ENCODE measurements around the gene CACNB2. TPM values are rescaled to one million over a fixed set of nuclear protein-coding genes. Genes with fewer than 3 reads are reported as not detected.

The CACNB2 gene
- total and polyA plus RNA-seq, 2 donors (not counting 3 experiments of a cell fraction or from before 2014, with no cell fraction given): not detected

DNA sequence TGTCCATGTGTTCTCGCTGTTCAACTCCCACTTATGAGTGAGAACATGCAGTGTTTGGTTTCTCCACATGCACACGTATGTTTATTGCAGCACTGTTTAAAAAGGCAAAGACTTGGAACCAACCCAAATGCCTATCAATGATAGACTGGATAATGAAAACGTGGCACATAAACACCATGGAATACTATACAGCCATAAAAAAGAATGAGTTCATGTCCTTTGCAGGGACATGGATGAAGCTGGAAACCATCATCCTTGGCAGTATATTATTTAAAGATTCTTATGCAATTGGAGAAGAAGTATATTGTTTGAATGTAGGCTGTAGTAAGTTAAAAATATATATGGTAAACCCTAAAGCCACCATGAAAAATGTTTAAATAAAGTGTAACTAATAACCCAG lies 7.2 kb upstream of the CACNB2 start:
- intact Hi-C loops (cut with micrococcal nuclease) (no loop called here), dilution Hi-C loops (cut with MboI; ENCODE audit: extremely low pct_ligation_motif_present, low sequenced_read_pairs) (no loop called here)
- FAIRE-seq (no peak), DNase-seq (ENCODE audit: low read depth, low spot score) (no peak)
- Histone ChIP-seq H2AFZ (ENCODE audit: low read depth, low read length) (no peak overlapping the region), H3K27ac (ENCODE audit: insufficient read depth, low read depth, low read length) (no peak overlapping the region), H3K9ac (replicated peaks; ENCODE audit: extremely low read depth, insufficient read depth, low read length) (no peak overlapping the region), H3K4me2 (ENCODE audit: insufficient read depth, low read length) (no peak overlapping the region), H4K20me1 (replicated peaks; ENCODE audit: control insufficient read depth, extremely low read depth, insufficient read depth, low read length) (no peaks in the 10 kb centered on the region), H3K79me2 (ENCODE audit: control insufficient read depth, insufficient read depth, low read length) (no peaks in the 10 kb centered on the region), H3K4me3 (replicated peaks in 1 of 3; ENCODE audit: insufficient read depth in 1 of 3, low read depth in 1 of 3, low read length in 3 of 3) (no peak overlapping the region), H3K9me3 (replicated peaks; ENCODE audit: control insufficient read depth, insufficient read depth, low read length) (no peaks in the 10 kb centered on the region), H3K27me3 (ENCODE audit: control insufficient read depth in 2 of 2, insufficient read depth in 2 of 2, low read length in 2 of 2) (no peaks in the 10 kb centered on the region), H3K36me3 (ENCODE audit: control insufficient read depth in 2 of 2, extremely low read depth in 1 of 2, insufficient read depth in 2 of 2, low read length in 2 of 2) (no peaks in the 10 kb centered on the region), H3K4me1 (ENCODE audit: control insufficient read depth, extremely low read depth, insufficient read depth, low read length) (no peaks in the 10 kb centered on the region), H3K9me1 (replicated peaks; ENCODE audit: control insufficient read depth, extremely low read depth, insufficient read depth, low read length) (no peaks in the 10 kb centered on the region)
- ChIA-PET CTCF (no interaction called here), POLR2A (no interaction called here)
- TF ChIP-seq JUN (IDR thresholded peaks at IDR 0.05; ENCODE audit: borderline replicate concordance, insufficient read depth, insufficient read length, low read depth) (no peak), MYC (IDR thresholded peaks at IDR 0.05; ENCODE audit: low read depth, low read length) (no peak), POLR2AphosphoS5 (IDR thresholded peaks at IDR 0.05; ENCODE audit: insufficient read depth, low read depth, low read length) (no peak), POLR2A (IDR thresholded peaks at IDR 0.05; ENCODE audit: low read depth, low read length) (no peak), EZH2 (IDR thresholded peaks at IDR 0.05; ENCODE audit: borderline replicate concordance, low read depth, low read length, severe bottlenecking) (no peak), FOS (IDR thresholded peaks at IDR 0.05; ENCODE audit: borderline replicate concordance, insufficient read depth, low read length) (no peak)
- TF ChIP-seq, protein P1, sequence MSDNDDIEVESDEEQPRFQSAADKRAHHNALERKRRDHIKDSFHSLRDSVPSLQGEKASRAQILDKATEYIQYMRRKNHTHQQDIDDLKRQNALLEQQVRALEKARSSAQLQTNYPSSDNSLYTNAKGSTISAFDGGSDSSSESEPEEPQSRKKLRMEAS (IDR thresholded peaks at IDR 0.05; ENCODE audit: insufficient read depth, insufficient read length): no peak
- no TSS peak for BruUV-seq (replicated peaks)

DNA sequence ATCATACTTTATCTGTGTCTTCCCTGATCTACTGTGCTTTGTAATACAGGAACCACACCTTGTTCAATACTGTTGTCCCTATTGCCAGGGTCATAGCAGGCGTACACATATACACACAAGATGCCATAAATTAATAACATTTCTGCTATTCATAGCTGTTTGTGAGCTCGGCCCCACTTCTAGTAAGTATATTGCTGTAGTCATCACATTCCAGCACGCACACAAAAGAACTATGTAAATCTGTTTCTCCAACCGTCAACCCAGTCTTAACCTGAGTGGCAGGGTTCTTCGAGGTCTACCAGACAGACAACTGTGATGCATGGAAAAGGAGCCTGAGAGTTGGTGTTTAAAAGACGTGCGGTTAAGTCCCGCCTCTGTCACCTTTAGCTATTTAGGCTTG lies 5.7 kb upstream of the CACNB2 start:
- H3K36me3 ChIP-seq (ENCODE audit: control insufficient read depth in 2 of 2, extremely low read depth in 1 of 2, insufficient read depth in 2 of 2, low read length in 2 of 2): no peaks in the 10 kb centered on the region
- H3K27me3 ChIP-seq (ENCODE audit: control insufficient read depth in 2 of 2, insufficient read depth in 2 of 2, low read length in 2 of 2): peaks cover 4% of the 10 kb centered on the region in 2 experiments
- no peaks in the 10 kb centered on the region for H3K4me1 ChIP-seq (ENCODE audit: control insufficient read depth, extremely low read depth, insufficient read depth, low read length)
- H3K27ac ChIP-seq (ENCODE audit: insufficient read depth, low read depth, low read length): no peak overlapping the region
- no peaks in the 10 kb centered on the region for H3K9me1 ChIP-seq (replicated peaks; ENCODE audit: control insufficient read depth, extremely low read depth, insufficient read depth, low read length)
- H3K4me3 ChIP-seq (replicated peaks in 1 of 3; ENCODE audit: insufficient read depth in 1 of 3, low read depth in 1 of 3, low read length in 3 of 3): no peak overlapping the region
- TF ChIP-seq MYC (IDR thresholded peaks at IDR 0.05; ENCODE audit: low read depth, low read length) (no peak), GATA2 (IDR thresholded peaks at IDR 0.05; ENCODE audit: insufficient read depth, insufficient read length, low read depth, low read length) (no peak), JUN (IDR thresholded peaks at IDR 0.05; ENCODE audit: borderline replicate concordance, insufficient read depth, insufficient read length, low read depth) (no peak), POLR2AphosphoS5 (IDR thresholded peaks at IDR 0.05; ENCODE audit: insufficient read depth, low read depth, low read length) (no peak), POLR2A (IDR thresholded peaks at IDR 0.05; ENCODE audit: low read depth, low read length) (no peak), FOS (IDR thresholded peaks at IDR 0.05; ENCODE audit: borderline replicate concordance, insufficient read depth, low read length) (no peak), EZH2 (IDR thresholded peaks at IDR 0.05; ENCODE audit: borderline replicate concordance, low read depth, low read length, severe bottlenecking) (no peak), CTCF (IDR thresholded peaks at IDR 0.05; ENCODE audit: extremely low read depth in 1 of 2, insufficient read depth in 1 of 2, low read depth in 1 of 2, low read length in 2 of 2) (no peak)
- TF ChIP-seq, protein P1 (IDR thresholded peaks at IDR 0.05; ENCODE audit: insufficient read depth, insufficient read length): no peak
- ChIA-PET POLR2A (no interaction called here), CTCF (no interaction called here)
- no peaks in the 10 kb centered on the region for H3K9me3 ChIP-seq (replicated peaks; ENCODE audit: control insufficient read depth, insufficient read depth, low read length)
- no peaks in the 10 kb centered on the region for H3K79me2 ChIP-seq (ENCODE audit: control insufficient read depth, insufficient read depth, low read length)
- H3K4me2 ChIP-seq (ENCODE audit: insufficient read depth, low read length): no peak overlapping the region
- H2AFZ ChIP-seq (ENCODE audit: low read depth, low read length): no peak overlapping the region
- FAIRE-seq (no peak), DNase-seq (ENCODE audit: low read depth, low spot score) (no peak)
- no peak overlapping the region for H3K9ac ChIP-seq (replicated peaks; ENCODE audit: extremely low read depth, insufficient read depth, low read length)
- no TSS peak for BruUV-seq (replicated peaks)
- dilution Hi-C loops (cut with MboI; ENCODE audit: extremely low pct_ligation_motif_present, low sequenced_read_pairs): no loop called here
- intact Hi-C loops (cut with micrococcal nuclease): no loop called here
- no peaks in the 10 kb centered on the region for H4K20me1 ChIP-seq (replicated peaks; ENCODE audit: control insufficient read depth, extremely low read depth, insufficient read depth, low read length)

All from endothelial cell of umbilical vein (primary cell).